GM21447 (cell line): ENCODE data around the gene MYO3B.

Experiments
- ATAC-seq: cut with Tn5 transposase; IDR thresholded peaks from one replicate; pipeline ENCODE4 v1.9.1; 2021; ENCODE audit not compliant: unreplicated experiment

The MYO3B gene

DNA sequence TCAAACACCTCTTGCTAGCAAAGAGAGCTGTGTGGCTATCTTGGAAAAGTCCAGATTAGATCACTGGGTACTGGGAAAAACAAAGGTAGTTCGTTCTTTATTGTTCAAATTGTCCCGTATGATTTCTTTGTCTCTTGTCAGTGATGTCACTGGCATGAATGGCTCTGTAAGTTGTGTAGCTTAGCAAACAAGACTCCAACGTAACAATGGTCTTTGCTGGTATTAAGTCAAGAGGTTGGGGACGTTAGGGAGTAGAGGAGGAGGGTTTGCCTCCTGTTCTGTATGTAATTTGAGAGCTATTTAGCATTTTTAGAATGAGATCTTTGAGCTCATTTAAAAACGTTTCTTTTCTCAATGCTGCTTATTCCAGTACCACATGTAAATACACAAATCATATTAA, 320.7 kb downstream of the MYO3B start:
- ATAC-seq, result no peak

DNA sequence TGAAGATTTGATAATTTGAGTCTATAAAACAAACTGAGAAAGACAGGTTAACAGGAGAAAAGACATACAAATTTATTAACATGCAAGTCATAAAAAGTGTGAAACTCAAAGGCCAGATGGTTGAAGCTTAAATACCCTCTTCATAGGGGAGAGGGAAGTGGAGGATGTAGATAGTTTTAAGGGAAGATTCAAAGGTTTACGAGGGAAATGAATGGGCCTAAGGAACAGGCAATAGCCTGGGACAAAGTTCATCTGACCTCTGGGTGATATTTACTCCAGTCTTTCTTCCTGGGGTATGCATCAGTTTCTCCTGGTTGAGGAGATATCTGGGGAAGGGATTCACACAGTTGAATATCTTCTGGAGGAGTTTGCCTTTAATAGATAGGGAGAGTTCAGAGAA, 322.2 kb downstream of the MYO3B start:
- ATAC-seq, result no peak

GRCh38 chr2:170500770-170501169, 322.8 kb downstream of the MYO3B start:
- ATAC-seq, result no peak

DNA sequence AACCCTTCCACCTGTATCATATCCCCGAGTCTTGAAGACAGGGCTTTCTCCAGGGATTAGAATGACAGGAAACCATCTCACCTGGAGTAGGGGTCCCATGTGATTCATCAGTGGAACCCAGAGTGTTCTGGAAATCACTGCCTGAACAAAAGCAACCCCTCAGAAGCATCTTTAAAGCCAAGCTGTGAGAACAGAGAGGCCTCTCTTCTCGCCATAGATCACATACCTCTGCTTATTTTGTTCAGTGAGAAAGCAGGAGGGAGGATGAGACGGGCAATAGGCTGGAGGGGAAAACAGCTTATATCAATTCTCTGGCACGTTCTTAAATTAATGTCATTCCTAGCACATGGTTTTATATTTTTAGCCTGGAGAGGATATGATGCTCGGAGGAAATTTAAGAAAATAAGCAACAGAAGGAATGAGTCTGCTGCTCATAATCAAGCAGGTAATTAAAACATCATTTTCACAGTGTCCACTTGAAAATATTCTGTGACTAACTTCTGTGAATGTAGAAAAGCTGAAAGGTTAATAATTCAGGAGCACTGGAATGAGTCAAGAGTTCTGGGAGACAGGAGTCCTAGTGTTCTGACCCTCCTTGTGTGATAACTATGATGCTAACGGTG, 323.6 kb downstream of the MYO3B start:
- no peak for ATAC-seq

GRCh38 chr2:170502361-170503130, 324.6 kb downstream of the MYO3B start:
- no peak for ATAC-seq

DNA sequence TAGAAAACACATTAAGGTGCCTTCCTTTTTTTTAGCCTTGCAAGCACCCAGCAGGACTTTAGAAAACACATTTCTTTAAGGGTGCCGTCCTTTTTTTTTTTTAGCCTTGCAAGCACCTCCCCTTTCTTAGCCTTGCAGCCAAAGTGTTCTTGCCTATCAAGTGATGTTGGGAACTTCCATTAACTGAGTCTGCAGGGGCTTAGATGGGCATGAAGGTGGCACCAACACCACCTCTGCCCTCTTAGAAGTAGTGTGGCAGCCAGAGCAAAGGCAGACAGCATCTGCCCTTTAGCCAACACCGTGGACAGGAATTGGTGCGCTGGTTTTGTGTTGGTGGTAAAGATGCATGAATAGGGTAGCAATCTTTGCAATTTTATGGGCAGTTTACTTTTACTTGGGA, 325.6 kb downstream of the MYO3B start:
- ATAC-seq, result no peak

GRCh38 chr2:170503971-170504809, 326.2 kb downstream of the MYO3B start:
- no peak for ATAC-seq

DNA sequence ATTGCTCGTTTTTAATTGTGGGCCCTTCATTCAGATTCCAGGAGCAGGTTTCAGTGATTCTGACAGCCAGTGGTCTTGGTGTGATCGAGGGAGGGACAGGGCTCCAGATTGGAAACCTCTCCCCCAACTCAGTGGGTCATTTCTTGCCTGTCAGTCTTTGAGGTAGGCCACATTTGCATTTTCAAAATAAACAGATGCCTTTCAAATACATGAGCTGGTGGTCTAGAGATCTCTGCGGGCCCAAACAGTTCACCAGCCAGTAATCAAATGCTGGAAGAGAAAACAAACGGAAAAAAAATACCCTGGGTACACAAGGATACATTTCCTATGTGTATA, 326.8 kb downstream of the MYO3B start:
- ATAC-seq, result no peak

DNA sequence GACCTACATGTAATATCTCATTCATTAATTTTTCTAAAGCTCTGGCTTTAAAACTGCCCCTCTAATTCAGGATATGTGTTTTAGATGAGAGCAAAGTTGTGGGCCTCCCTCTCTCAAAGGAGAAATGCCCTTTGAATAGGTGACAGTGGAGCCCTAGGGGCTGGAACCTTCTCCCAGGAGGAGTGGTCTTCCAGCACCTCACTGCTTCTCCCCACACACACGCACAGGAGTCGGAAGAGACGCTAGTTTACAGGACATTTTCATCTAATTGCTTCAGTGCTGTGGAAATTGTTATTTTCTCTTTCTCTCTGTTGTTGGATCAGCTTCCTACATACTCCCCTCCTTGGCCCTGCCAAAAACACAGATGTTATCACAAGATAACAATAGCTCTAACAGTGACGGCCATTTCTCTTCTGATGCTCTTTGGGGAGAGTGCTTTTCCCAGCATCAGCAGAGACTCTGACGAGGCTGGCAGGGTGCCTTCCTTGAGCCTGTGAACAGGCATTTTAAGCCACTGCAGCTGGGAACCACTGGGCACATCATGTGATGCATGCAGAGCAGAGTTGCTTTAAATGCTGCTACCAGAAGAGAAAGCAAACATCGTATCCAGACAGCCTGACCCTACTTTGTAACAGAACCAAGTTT, 327.8 kb downstream of the MYO3B start:
- no peak for ATAC-seq

DNA sequence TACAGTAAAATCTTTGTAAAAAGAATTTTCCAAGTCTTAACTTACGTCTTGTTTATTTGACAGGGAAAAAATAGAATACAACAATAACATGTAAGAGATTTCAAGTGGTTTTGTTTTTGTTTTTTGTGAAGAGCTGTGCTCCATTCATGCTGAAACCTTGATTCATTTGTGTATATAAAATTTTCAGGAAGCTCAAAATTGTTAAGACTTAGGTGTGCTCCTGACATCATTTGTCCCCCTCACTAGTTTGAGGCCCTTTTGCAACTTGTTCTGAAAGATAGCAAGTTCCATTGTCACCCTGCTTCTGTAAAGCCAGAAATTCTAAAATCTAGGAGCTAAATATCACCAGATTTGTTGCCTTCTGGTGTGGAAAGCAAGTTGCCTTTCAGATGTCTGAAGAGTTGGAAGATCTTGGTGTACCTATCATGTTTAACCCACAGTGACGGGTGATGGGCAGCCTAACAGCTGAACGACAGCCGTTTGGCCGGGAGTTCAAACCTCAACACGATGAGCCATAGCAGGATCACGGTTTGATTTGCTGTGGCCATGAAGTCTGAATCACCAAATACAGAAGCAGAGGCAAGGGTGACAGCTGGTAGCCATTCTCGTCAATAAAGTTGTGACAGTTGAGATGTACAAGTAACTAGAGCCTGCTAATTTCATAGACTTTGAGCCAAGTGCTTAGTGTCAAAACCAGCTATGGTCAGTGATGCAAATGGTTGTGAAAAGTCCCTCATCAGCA, 331.7 kb downstream of the MYO3B start:
- no peak for ATAC-seq

- ATAC-seq, result no peak
Observed at GRCh38 chr2:170512266-170512665, 334.3 kb downstream of the MYO3B start.

GRCh38 chr2:170514140-170514539, 336.2 kb downstream of the MYO3B start:
- no peak for ATAC-seq

DNA sequence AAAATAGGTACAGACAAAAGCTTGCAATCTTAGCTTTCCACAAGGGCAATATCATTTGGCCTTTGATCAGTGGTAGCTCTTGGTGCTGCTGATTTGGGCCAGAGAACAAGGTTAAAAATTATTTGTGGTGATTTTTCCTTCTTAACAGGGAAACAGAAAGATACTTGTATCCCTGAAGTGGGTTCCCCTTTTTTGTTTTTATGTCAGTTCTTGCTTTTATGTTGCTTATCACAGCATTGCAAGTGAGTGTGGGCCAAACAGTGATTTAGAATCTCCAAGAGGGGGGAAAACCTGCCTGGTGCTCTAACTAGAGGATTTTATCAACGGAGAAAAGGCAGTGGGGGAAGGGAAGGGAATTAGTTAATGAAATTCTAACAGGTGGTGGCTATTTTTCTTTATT, 339.6 kb downstream of the MYO3B start:
- ATAC-seq, result no peak

DNA sequence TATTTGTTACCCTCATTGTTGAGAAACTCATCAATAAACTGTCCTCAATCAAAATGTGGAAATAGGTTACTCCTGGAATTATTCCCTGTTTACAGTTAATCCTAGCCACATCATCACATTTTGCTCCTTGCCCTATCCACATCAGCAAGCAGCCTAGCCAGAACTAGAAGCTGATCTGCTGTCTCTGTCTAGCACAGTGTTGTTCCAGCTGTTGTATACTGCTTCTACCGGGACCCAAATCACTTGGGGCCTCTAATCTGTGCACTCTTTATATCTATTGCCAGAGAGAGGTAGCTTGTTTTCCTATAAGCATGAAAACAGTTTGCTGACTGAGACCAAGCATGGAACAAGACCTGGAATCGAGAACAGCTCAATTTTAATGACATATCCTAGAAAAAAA, 341.0 kb downstream of the MYO3B start:
- ATAC-seq, result no peak

- no peak for ATAC-seq
Observed at GRCh38 chr2:170521299-170521698, 343.4 kb downstream of the MYO3B start.

DNA sequence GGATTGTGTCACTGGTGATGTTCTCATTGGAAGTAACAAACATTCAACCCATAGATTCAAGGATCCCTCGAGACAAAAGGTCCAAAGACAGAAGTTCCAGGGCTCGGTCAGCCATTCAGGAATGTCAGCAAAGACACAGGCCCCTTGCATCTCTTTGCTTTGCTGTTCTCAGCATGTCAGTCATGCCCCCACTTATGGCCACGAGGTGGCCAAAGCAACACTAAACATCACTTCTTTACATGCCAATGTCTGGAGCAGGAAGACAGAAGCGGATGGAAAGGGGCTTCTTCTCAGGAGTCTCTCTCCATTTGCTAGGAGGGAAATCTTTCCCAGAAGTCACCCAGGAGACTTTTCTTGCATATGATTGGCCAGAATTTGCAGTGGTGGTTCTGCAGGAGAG, 345.6 kb downstream of the MYO3B start:
- no peak for ATAC-seq

- ATAC-seq, result peak; percentile 81
Observed at GRCh38 chr2:170524828-170525565, 347.1 kb downstream of the MYO3B start.

- ATAC-seq, result no peak
Observed at GRCh38 chr2:170525566-170525900, 347.6 kb downstream of the MYO3B start.

- ATAC-seq, result no peak
Observed at GRCh38 chr2:170530284-170530745, 352.4 kb downstream of the MYO3B start.
